Prostate gland (tissue), 2 donors: ENCODE measurements around the gene CHSY1. TPM values are rescaled to one million over a fixed set of nuclear protein-coding genes. Genes with fewer than 3 reads are reported as not detected.

Source experiments
- DNase-seq: peaks from one replicate; pipeline ENCODE4 v3.0.0-alpha.2; 2019; ENCODE audit warnings: low spot score
- H3K27ac ChIP-seq, 2 donors: fragments of 200-600 bp; sonication (generic); 2 replicates each; pipeline ENCODE4 v1.5.1; 2017 to 2019
- H3K27me3 ChIP-seq: fragments of 200-600 bp; sonication (generic); replicated peaks from 2 replicates; pipeline ENCODE4 v1.5.1; 2019; ENCODE audit not compliant: insufficient read depth
- H3K36me3 ChIP-seq, 2 donors: fragments of 200-600 bp; sonication (generic); 1 replicate in 1 of 2; 2 replicates in 1 of 2; pipeline versions ENCODE4 v1.5.1 to v1.8.1; 2017 to 2019
- H3K4me1 ChIP-seq: fragments of 200-600 bp; sonication (generic); replicated peaks from 2 replicates; pipeline ENCODE4 v1.5.1; 2019
- H3K4me3 ChIP-seq, 2 donors: fragments of 200-600 bp; sonication (generic); 2 replicates each; pipeline ENCODE4 v1.5.1; 2017 to 2019
- H3K9me3 ChIP-seq: fragments of 200-600 bp; sonication (generic); 2 replicates; pipeline ENCODE4 v1.5.1; 2017
- POLR2A ChIP-seq: fragments of 450-650 bp; IDR thresholded peaks from one replicate; pipeline ENCODE4 v1.6.1; 2016; ENCODE audit warnings: antibody characterized with exemption, mild to moderate bottlenecking
- POLR2AphosphoS5 ChIP-seq: sonication (generic); formaldehyde crosslinking; IDR thresholded peaks from one replicate; pipeline ENCODE4 v1.6.1; 2017; ENCODE audit warnings: antibody characterized with exemption
- WGBS: methylation state at CpG from one replicate; pipeline ENCODE4 v1.1.5; 2018; 5-methylcytosine and 5-hydroxymethylcytosine counted together
- intact Hi-C: fragments of 100-400 bp; cut with DNase I; formaldehyde crosslinking; loops from one replicate; pipeline ENCODE4 v1.14.2; 2022
- total RNA-seq, 2 donors: library from RNA; depleted of rRNA; stranded (reverse); fragments of >200 nt; gene quantifications; one replicate each; pipeline ENCODE4 v1.1.0, GENCODE V29; 2016
- TF ChIP-seq, protein P1 (sequence below), 4 experiments: fragments of 200-600 bp in 2 of 4; fragments of 450-650 bp in 2 of 4; sonication (generic) in 2 of 4; IDR thresholded peaks; 1 replicate in 3 of 4; 2 replicates in 1 of 4; pipeline ENCODE4 v1.5.1; 2016 to 2019; ENCODE audit warnings: antibody characterized with exemption in 4 of 4, mild to moderate bottlenecking in 2 of 4, moderate library complexity in 2 of 4

The CHSY1 gene
- total RNA-seq, 2 donors from 2014 or later = 30.4 to 46.4 TPM

DNA sequence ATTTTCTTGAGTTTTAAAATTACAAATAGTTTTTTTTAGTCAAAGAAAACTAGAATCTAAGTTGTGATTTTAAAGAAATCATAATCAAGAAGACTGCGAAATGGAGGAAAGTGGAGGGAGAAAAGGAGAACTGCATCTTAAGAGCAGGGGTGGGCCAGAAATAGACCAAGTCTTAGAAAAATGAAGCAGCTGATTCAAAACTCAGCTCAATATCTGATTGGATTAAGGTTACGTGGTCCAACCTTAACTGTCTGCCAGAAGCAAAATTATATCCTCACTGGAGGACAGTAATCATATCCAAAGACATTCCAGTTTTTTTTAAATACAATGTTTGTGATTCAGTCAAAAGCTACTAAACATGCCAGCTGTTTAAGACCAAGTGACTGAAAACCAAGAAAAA is 41.4 kb downstream of the CHSY1 start:
- H3K27ac ChIP-seq = no peak overlapping the region
- WGBS = 67% methylated on average over 2 of the region's 2 CpGs
- no peak overlapping the region for H3K4me3 ChIP-seq
- no peaks in the 10 kb centered on the region for H3K9me3 ChIP-seq
- DNase-seq = no peak
- intact Hi-C loops = no loop called here
- no peaks in the 10 kb centered on the region for H3K36me3 ChIP-seq
- H3K27me3 ChIP-seq = no peaks in the 10 kb centered on the region
- peaks cover 8% of the 10 kb centered on the region for H3K4me1 ChIP-seq
- TF ChIP-seq POLR2A (no peak), POLR2AphosphoS5 (no peak)
- TF ChIP-seq, protein P1, sequence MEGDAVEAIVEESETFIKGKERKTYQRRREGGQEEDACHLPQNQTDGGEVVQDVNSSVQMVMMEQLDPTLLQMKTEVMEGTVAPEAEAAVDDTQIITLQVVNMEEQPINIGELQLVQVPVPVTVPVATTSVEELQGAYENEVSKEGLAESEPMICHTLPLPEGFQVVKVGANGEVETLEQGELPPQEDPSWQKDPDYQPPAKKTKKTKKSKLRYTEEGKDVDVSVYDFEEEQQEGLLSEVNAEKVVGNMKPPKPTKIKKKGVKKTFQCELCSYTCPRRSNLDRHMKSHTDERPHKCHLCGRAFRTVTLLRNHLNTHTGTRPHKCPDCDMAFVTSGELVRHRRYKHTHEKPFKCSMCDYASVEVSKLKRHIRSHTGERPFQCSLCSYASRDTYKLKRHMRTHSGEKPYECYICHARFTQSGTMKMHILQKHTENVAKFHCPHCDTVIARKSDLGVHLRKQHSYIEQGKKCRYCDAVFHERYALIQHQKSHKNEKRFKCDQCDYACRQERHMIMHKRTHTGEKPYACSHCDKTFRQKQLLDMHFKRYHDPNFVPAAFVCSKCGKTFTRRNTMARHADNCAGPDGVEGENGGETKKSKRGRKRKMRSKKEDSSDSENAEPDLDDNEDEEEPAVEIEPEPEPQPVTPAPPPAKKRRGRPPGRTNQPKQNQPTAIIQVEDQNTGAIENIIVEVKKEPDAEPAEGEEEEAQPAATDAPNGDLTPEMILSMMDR (IDR thresholded peaks at IDR 0.05) = no peak

DNA sequence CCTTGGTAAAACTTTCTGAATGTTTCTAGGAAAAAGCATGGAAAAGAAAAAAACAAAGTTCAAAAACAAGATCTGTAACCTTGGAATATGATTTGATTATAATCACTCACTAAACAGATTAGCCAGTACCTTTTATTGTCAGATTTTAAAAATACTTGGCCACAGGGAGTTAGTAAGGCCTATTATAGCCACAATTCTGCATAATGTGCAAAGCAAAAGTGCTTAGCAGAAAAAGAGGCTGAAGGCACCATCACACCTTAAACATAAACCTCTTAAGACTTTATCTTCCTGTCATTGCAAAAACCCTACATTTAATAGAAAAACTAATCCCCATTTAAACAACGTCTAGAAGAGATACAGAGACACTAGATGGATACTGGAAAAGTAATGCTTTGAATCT is 41.8 kb downstream of the CHSY1 start:
- H3K27ac ChIP-seq = no peak overlapping the region

DNA sequence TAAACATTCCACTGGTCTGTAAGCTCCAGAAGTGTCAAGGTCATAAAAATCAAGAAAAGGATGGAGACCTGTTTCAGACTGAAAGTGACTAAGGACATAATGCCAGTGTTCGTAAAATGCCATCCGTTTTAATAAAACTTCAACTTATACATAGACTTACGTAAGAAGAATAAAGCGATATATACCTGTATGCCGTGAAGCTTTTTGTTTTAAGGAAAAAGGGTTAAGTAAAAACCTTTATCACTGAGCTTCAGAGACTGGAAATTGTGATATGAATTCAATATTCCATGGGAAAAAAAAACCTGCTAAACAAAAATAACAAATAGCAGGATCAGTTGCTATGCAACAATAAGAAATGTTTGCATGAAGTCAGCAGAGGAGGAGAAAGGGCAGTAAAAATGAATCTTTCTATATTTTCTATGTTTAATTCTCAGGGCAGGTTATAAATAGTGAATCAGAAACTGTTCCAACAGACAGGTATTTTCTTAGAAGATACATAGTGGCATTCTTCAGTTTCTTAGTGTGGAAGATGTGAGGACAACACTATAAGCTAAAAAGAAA is 42.5 kb downstream of the CHSY1 start:
- Histone ChIP-seq H3K36me3 (no peaks in the 10 kb centered on the region), H3K4me3 (no peak overlapping the region), H3K9me3 (no peaks in the 10 kb centered on the region), H3K27ac (peak overlapping the region; percentile 7 to 38), H3K4me1 (peaks cover 8% of the 10 kb centered on the region), H3K27me3 (no peaks in the 10 kb centered on the region)
- DNase-seq = no peak
- TF ChIP-seq, protein P1 (IDR thresholded peaks at IDR 0.05) = no peak
- TF ChIP-seq POLR2A (no peak), POLR2AphosphoS5 (no peak)
- WGBS = 80% methylated on average over 5 of the region's 5 CpGs
- intact Hi-C loops = no loop called here

More for the DNA sequence above, 41.8 kb downstream of the CHSY1 start:
- H3K4me1 ChIP-seq = peaks cover 8% of the 10 kb centered on the region
- no peaks in the 10 kb centered on the region for H3K36me3 ChIP-seq
- H3K27me3 ChIP-seq = no peaks in the 10 kb centered on the region
- WGBS = 40% methylated on average over 1 of the region's 1 CpG
- no peak for DNase-seq
- no peaks in the 10 kb centered on the region for H3K9me3 ChIP-seq
- TF ChIP-seq, protein P1 (IDR thresholded peaks at IDR 0.05) = no peak
- no peak for TF ChIP-seq POLR2A
- TF ChIP-seq POLR2AphosphoS5 = no peak
- intact Hi-C loops = no loop called here
- no peak overlapping the region for H3K4me3 ChIP-seq

DNA sequence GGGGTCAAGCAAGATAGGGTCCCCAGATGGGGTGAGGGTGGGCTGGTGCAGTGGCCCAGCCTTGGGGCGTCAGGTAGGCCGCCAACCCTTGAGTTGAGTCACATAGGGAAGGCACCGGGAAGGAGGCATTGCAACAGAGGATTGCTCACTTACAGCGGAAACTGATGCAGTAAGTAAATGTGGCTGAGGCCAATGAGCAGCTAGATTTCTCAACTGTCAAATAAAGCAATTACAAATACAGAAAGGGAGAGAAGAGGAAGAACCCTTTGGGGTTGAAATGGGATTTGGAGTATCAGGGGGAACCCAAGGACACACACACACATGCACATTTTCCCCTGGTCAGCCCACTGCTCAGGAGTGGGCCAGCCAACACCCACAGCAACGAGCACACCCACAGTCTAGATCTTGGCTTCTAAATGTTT is 44.0 kb downstream of the CHSY1 start:
- no peaks in the 10 kb centered on the region for H3K36me3 ChIP-seq
- DNase-seq = no peak
- H3K9me3 ChIP-seq = no peaks in the 10 kb centered on the region
- intact Hi-C loops = no loop called here
- no peak overlapping the region for H3K4me3 ChIP-seq
- TF ChIP-seq, protein P1 (IDR thresholded peaks at IDR 0.05) = no peak
- no peak for TF ChIP-seq POLR2AphosphoS5
- no peak for TF ChIP-seq POLR2A
- 93% methylated on average over 5 of the region's 5 CpGs for WGBS
- H3K27ac ChIP-seq = no peak overlapping the region
- peaks cover 5% of the 10 kb centered on the region for H3K4me1 ChIP-seq
- no peaks in the 10 kb centered on the region for H3K27me3 ChIP-seq

DNA sequence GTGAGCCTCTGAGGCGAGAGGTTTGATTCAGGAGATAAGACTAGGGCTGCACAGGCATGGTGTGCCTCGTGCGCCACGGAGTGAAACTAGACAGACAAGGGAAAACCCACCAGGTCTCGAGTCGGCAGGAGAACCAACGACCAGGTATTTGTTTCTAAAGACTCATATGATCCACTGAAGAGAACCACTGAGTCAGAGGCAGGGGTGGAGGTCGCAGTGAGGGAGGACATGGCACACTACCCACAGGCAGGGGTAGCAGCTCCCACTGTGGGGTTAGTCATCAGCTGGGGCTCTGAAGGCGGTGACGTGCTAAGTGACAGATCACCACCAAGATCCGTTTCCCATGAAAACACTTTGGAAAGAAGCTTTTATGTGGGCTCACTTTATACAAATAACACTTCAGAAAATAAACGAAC is 45.7 kb downstream of the CHSY1 start:
- Histone ChIP-seq H3K9me3 (no peaks in the 10 kb centered on the region), H3K27ac (no peak overlapping the region), H3K4me3 (no peak overlapping the region), H3K4me1 (peaks cover 5% of the 10 kb centered on the region), H3K36me3 (no peaks in the 10 kb centered on the region), H3K27me3 (no peaks in the 10 kb centered on the region)
- DNase-seq = no peak
- WGBS = 55% methylated on average over 12 of the region's 12 CpGs
- TF ChIP-seq POLR2A (no peak), POLR2AphosphoS5 (no peak)
- TF ChIP-seq, protein P1 (IDR thresholded peaks at IDR 0.05) = no peak
- intact Hi-C loops = no loop called here
